Liver (tissue), 9 donors: Measurements from ENCODE around the gene MAP1S. TPM values are rescaled to one million over a fixed set of nuclear protein-coding genes. Genes with fewer than 3 reads are reported as not detected.
"Not testable (repeated sequence)": the region's sequence is repeated elsewhere in the genome, so short reads cannot be mapped to it uniquely, and the experiment has no call there.

ENCODE experiments used
- DNase-seq: peaks from one replicate; pipeline ENCODE4 v3.0.0-alpha.2; 2017; ENCODE audit warnings: low spot score
- H3K27ac ChIP-seq, 2 donors: one replicate each; pipeline ENCODE4 v1.7.0; 2013; ENCODE audit warnings: inconsistent platforms in 2 of 2, low read length in 2 of 2, control low read depth in 1 of 2, low read depth in 1 of 2, mild to moderate bottlenecking in 1 of 2
- H3K27me3 ChIP-seq, 4 donors: one replicate each; pipeline versions ENCODE4 v1.6.1 to v1.7.0; 2013; ENCODE audit warnings: low read length in 3 of 4, inconsistent platforms in 1 of 4, mild to moderate bottlenecking in 1 of 4, moderate library complexity in 1 of 4; ENCODE audit not compliant: control insufficient read depth in 4 of 4, insufficient read depth in 4 of 4
- H3K36me3 ChIP-seq, 4 donors: one replicate each; pipeline versions ENCODE4 v1.6.1 to v1.7.0; 2013; ENCODE audit warnings: low read length in 3 of 4, mild to moderate bottlenecking in 3 of 4, low read depth in 1 of 4, moderate library complexity in 1 of 4; ENCODE audit not compliant: control insufficient read depth in 4 of 4, insufficient read depth in 3 of 4
- H3K4me1 ChIP-seq, 4 donors: one replicate each; pipeline versions ENCODE4 v1.6.1 to v1.7.0; 2013; ENCODE audit warnings: low read length in 3 of 4, mild to moderate bottlenecking in 3 of 4, moderate library complexity in 1 of 4; ENCODE audit not compliant: control insufficient read depth in 4 of 4, insufficient read depth in 4 of 4
- H3K4me3 ChIP-seq, 3 donors: one replicate each; pipeline versions ENCODE4 v1.6.1 to v1.7.0; 2013; ENCODE audit warnings: low read length in 3 of 3, control low read depth in 1 of 3, low read depth in 1 of 3, mild to moderate bottlenecking in 1 of 3
- H3K9ac ChIP-seq, 2 donors: one replicate each; pipeline ENCODE4 v1.7.0; 2013; ENCODE audit warnings: low read length in 2 of 2, mild to moderate bottlenecking in 2 of 2, moderate library complexity in 2 of 2, control low read depth in 1 of 2, low read depth in 1 of 2
- H3K9me3 ChIP-seq, 4 donors: one replicate each; pipeline versions ENCODE4 v1.6.1 to v1.7.0; 2013; ENCODE audit warnings: low read length in 3 of 4; ENCODE audit not compliant: control insufficient read depth in 4 of 4
- EGR1 ChIP-seq, 2 donors: IDR thresholded peaks; 2 replicates each; pipeline ENCODE4 v1.6.1; 2016 to 2018; ENCODE audit warnings: antibody characterized with exemption in 2 of 2, low read depth in 2 of 2
- FOXA2 ChIP-seq: IDR thresholded peaks from 2 replicates; pipeline ENCODE4 v1.6.1; 2016; ENCODE audit warnings: antibody characterized with exemption
- GABPA ChIP-seq, 2 donors: IDR thresholded peaks in 1 of 2; conservative IDR thresholded peaks in 1 of 2; 2 replicates each; pipeline ENCODE4 v1.6.1; 2016; ENCODE audit warnings: antibody characterized with exemption in 2 of 2, mild to moderate bottlenecking in 1 of 2, moderate library complexity in 1 of 2
- JUND ChIP-seq, 2 donors: IDR thresholded peaks; 2 replicates each; pipeline ENCODE4 v1.6.1; 2016; ENCODE audit warnings: antibody characterized with exemption in 2 of 2
- NR2F2 ChIP-seq: IDR thresholded peaks from 2 replicates; pipeline ENCODE4 v1.6.1; 2016; ENCODE audit warnings: antibody characterized with exemption
- RAD21 ChIP-seq, 2 donors: IDR thresholded peaks; 2 replicates each; pipeline ENCODE4 v1.6.1; 2016; ENCODE audit warnings: antibody characterized with exemption in 2 of 2, mild to moderate bottlenecking in 2 of 2
- RXRA ChIP-seq, 2 donors: IDR thresholded peaks; 2 replicates each; pipeline ENCODE4 v1.6.1; 2017 to 2018; ENCODE audit warnings: antibody characterized with exemption in 2 of 2, mild to moderate bottlenecking in 1 of 2
- TAF1 ChIP-seq: conservative IDR thresholded peaks from 2 replicates; pipeline ENCODE4 v1.6.1; 2016; ENCODE audit warnings: antibody characterized with exemption, mild to moderate bottlenecking
- YY1 ChIP-seq: IDR thresholded peaks from 2 replicates; pipeline ENCODE4 v1.6.1; 2016; ENCODE audit warnings: antibody characterized with exemption, mild to moderate bottlenecking
- WGBS: extraction: QIAGEN DNeasy Blood & Tissue Kit; methylation state at CpG from one replicate; pipeline ENCODE4 v1.1.7; 2013; 5-methylcytosine and 5-hydroxymethylcytosine counted together
- polyA plus RNA-seq, 2 donors: library from polyadenylated mRNA; stranded (reverse) in 1 of 2; unstranded in 1 of 2; fragments of 200-250 nt in 1 of 2; fragments of >200 nt in 1 of 2; fragmentation: Nextera tagmentation in 1 of 2; extraction: Ambion mirVana in 1 of 2; gene quantifications; one replicate each; pipeline versions ENCODE4 v1.2.1 to v1.2.3, GENCODE V29; 2013 to 2015
- total RNA-seq, 2 donors: library from RNA; depleted of rRNA; stranded (reverse); fragments of >200 nt; gene quantifications; one replicate each; pipeline ENCODE4 v1.2.3, GENCODE V29; 2014
- TF ChIP-seq, protein P1 (sequence below): IDR thresholded peaks from 2 replicates; pipeline ENCODE4 v1.6.1; 2016; ENCODE audit warnings: antibody characterized with exemption, mild to moderate bottlenecking
- TF ChIP-seq, protein P2 (sequence below): IDR thresholded peaks from 2 replicates; pipeline ENCODE4 v1.6.1; 2016; ENCODE audit warnings: antibody characterized with exemption
- TF ChIP-seq, protein P3 (sequence below): IDR thresholded peaks from 2 replicates; pipeline ENCODE4 v1.6.1; 2016; ENCODE audit warnings: antibody characterized with exemption
- donor health status: healthy.
- donor health status: healthy.
- donor health status: healthy.
- donor health status: healthy.
- donor health status: healthy.

MAP1S gene
- total and polyA plus RNA-seq, 4 donors: 8.2 to 20.3 (median 10.6) TPM

DNA sequence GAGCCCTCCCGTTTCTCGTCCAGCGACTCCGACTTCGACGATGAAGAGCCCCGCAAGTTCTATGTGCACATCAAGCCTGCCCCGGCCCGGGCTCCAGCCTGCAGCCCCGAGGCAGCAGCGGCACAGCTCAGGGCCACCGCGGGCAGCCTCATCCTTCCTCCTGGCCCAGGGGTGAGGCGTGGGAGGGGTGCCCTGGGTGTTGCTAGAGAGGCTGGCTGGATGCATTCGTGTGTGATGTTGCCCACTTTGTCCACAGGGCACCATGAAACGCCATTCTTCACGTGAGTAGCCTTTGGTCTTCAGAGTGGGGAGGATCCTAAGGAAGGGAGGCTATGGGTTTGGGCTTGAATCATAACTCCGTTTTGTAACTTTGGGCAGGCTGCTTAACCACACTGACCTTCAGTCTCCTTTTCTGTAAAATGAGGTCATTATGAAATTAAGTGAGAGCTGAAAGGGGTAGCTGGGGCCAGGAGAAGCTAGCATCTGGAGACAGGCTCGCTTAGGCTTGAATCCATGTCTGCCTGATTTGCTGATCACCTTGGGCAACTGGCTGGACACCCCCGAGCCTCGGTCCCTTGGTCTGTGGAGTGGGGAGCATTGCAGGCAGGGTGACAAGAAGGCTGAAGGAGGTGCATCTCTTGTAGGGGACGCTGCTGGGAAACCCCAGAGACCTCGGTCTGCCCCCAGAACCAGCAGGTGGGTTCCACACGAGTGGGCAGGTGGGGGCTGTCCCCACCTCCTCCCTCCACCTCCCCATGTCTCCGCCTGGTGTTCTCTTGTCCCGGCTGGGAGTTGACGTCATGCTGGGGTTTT, 56.9 kb downstream of the MAP1S start:
- TF ChIP-seq JUND (IDR thresholded peaks at IDR 0.05) (no peak), GABPA (IDR thresholded peaks at IDR 0.05 in 1 of 2, conservative IDR thresholded peaks at IDR 0.05 in 1 of 2) (no peak), TAF1 (no peak), RXRA (IDR thresholded peaks at IDR 0.05) (no peak), YY1 (no peak), RAD21 (IDR thresholded peaks at IDR 0.05) (no peak), EGR1 (IDR thresholded peaks at IDR 0.05; ENCODE audit: low read depth in 2 of 2) (no peak), FOXA2 (no peak), NR2F2 (no peak)
- TF ChIP-seq, protein P1, sequence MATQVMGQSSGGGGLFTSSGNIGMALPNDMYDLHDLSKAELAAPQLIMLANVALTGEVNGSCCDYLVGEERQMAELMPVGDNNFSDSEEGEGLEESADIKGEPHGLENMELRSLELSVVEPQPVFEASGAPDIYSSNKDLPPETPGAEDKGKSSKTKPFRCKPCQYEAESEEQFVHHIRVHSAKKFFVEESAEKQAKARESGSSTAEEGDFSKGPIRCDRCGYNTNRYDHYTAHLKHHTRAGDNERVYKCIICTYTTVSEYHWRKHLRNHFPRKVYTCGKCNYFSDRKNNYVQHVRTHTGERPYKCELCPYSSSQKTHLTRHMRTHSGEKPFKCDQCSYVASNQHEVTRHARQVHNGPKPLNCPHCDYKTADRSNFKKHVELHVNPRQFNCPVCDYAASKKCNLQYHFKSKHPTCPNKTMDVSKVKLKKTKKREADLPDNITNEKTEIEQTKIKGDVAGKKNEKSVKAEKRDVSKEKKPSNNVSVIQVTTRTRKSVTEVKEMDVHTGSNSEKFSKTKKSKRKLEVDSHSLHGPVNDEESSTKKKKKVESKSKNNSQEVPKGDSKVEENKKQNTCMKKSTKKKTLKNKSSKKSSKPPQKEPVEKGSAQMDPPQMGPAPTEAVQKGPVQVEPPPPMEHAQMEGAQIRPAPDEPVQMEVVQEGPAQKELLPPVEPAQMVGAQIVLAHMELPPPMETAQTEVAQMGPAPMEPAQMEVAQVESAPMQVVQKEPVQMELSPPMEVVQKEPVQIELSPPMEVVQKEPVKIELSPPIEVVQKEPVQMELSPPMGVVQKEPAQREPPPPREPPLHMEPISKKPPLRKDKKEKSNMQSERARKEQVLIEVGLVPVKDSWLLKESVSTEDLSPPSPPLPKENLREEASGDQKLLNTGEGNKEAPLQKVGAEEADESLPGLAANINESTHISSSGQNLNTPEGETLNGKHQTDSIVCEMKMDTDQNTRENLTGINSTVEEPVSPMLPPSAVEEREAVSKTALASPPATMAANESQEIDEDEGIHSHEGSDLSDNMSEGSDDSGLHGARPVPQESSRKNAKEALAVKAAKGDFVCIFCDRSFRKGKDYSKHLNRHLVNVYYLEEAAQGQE: no peak
- TF ChIP-seq, protein P2, sequence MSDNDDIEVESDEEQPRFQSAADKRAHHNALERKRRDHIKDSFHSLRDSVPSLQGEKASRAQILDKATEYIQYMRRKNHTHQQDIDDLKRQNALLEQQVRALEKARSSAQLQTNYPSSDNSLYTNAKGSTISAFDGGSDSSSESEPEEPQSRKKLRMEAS: no peak
- TF ChIP-seq, protein P3, sequence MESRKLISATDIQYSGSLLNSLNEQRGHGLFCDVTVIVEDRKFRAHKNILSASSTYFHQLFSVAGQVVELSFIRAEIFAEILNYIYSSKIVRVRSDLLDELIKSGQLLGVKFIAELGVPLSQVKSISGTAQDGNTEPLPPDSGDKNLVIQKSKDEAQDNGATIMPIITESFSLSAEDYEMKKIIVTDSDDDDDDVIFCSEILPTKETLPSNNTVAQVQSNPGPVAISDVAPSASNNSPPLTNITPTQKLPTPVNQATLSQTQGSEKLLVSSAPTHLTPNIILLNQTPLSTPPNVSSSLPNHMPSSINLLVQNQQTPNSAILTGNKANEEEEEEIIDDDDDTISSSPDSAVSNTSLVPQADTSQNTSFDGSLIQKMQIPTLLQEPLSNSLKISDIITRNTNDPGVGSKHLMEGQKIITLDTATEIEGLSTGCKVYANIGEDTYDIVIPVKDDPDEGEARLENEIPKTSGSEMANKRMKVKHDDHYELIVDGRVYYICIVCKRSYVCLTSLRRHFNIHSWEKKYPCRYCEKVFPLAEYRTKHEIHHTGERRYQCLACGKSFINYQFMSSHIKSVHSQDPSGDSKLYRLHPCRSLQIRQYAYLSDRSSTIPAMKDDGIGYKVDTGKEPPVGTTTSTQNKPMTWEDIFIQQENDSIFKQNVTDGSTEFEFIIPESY: no peak
- Histone ChIP-seq H3K4me3 (no peak overlapping the region), H3K27me3 (no peaks in the 10 kb centered on the region), H3K27ac (no peak overlapping the region), H3K9ac (no peak overlapping the region), H3K4me1 (peaks cover 0 to 4% (median 0%) of the 10 kb centered on the region in 4 donors), H3K9me3 (no peaks in the 10 kb centered on the region), H3K36me3 (no peaks in the 10 kb centered on the region)
- no peak for DNase-seq
- WGBS: 69% methylated on average over 27 of the region's 27 CpGs

DNA sequence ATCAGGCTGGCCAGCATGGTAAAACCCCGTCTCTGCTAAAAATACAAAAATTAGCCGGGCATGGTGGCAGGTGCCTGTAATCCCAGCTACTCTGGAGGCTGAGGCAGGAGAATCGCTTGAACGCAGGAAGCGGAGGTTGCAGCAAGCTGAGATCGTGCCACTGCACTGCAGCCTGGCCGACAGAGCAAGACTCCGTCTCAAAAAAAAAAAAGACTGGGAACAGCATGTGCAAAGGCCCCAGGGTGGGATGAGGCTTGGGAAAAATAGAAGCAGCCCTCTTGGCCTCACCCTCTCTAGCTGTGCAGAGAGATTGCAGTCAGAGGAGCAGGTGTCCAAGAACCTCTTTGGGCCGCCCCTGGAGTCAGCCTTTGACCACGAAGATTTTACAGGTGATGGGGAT, 58.6 kb downstream of the MAP1S start:
- H3K9ac ChIP-seq, DNase-seq, H3K9me3 ChIP-seq, H3K27me3 ChIP-seq, H3K4me3 ChIP-seq, H3K4me1 ChIP-seq, H3K27ac ChIP-seq, H3K36me3 ChIP-seq: not testable (repeated sequence)
- WGBS: 77% methylated on average over 10 of the region's 10 CpGs
